GM19193 (cell line): Measurements from ENCODE around the gene CLDN4.

Source experiments
- POLR2A ChIP-seq: IDR thresholded peaks from 4 replicates; pipeline ENCODE4 v1.6.1; 2011; ENCODE audit not compliant: insufficient read depth, insufficient read length; ENCODE audit errors: extremely low read depth

The CLDN4 gene

GRCh38 chr7:73823257-73823656 is 7.5 kb upstream of the CLDN4 start:
- no peak for TF ChIP-seq POLR2A

GRCh38 chr7:73823873-73824592 is 6.8 kb upstream of the CLDN4 start:
- TF ChIP-seq POLR2A = no peak

GRCh38 chr7:73824986-73825385 is 5.8 kb upstream of the CLDN4 start:
- TF ChIP-seq POLR2A = no peak

- TF ChIP-seq POLR2A = no peak
Observed at GRCh38 chr7:73827567-73828106, 3.2 kb upstream of the CLDN4 start.

GRCh38 chr7:73828107-73828803 is 2.5 kb upstream of the CLDN4 start:
- TF ChIP-seq POLR2A = no peak

- TF ChIP-seq POLR2A = no peak
Observed at GRCh38 chr7:73828972-73829371, 1.8 kb upstream of the CLDN4 start.

- TF ChIP-seq POLR2A = no peak
Observed at GRCh38 chr7:73829505-73829904, 1.3 kb upstream of the CLDN4 start.

GRCh38 chr7:73829921-73830680 is 695 bp upstream of the CLDN4 start:
- TF ChIP-seq POLR2A = no peak

- no peak for TF ChIP-seq POLR2A
Observed at GRCh38 chr7:73831584-73831833, 713 bp downstream of the CLDN4 start.

GRCh38 chr7:73831834-73832651 is 1.2 kb downstream of the CLDN4 start:
- no peak for TF ChIP-seq POLR2A

GRCh38 chr7:73832806-73833205 is 2.0 kb downstream of the CLDN4 start:
- no peak for TF ChIP-seq POLR2A

GRCh38 chr7:73833251-73833919 is 2.6 kb downstream of the CLDN4 start:
- TF ChIP-seq POLR2A = no peak

- TF ChIP-seq POLR2A = no peak
Observed at GRCh38 chr7:73834626-73835191, 3.9 kb downstream of the CLDN4 start.

GRCh38 chr7:73838642-73839041 is 7.8 kb downstream of the CLDN4 start:
- no peak for TF ChIP-seq POLR2A

- no peak for TF ChIP-seq POLR2A
Observed at GRCh38 chr7:73839290-73839689, 8.5 kb downstream of the CLDN4 start.
